Skin of body (tissue), 2 donors: ENCODE measurements around the gene PFKP. TPM values are rescaled to one million over a fixed set of nuclear protein-coding genes. Genes with fewer than 3 reads are reported as not detected.
"Not testable (repeated sequence)": the region's sequence is repeated elsewhere in the genome, so short reads cannot be mapped to it uniquely, and the experiment has no call there.

ENCODE experiments used
- DNase-seq: peaks from one replicate; lab custom pipeline; 2025; lab: John Stamatoyannopoulos, UW
- total RNA-seq: library from RNA; depleted of rRNA; stranded (reverse); fragments of >200 nt; gene quantifications from one replicate; pipeline ENCODE4 v1.2.3, GENCODE V29; 2014

PFKP gene
- total RNA-seq, 1 donor from 2014 or later, result 14.1 TPM

GRCh38 chr10:3098689-3099088, 31.3 kb downstream of the PFKP start:
- DNase-seq, result no peak

GRCh38 chr10:3099291-3100092, 32.1 kb downstream of the PFKP start:
- DNase-seq, result no peak

- no peak for DNase-seq
These were observed 32.9 kb downstream of the PFKP start for GRCh38 chr10:3100093-3100792.

GRCh38 chr10:3100856-3101640, 33.7 kb downstream of the PFKP start:
- no peak for DNase-seq

- no peak for DNase-seq
These were observed 35.5 kb downstream of the PFKP start for GRCh38 chr10:3102720-3103427.

GRCh38 chr10:3103646-3104045, 36.3 kb downstream of the PFKP start:
- no peak for DNase-seq

- DNase-seq, result no peak
These were observed 37.0 kb downstream of the PFKP start for GRCh38 chr10:3104251-3104918.

- DNase-seq, result no peak
These were observed 37.8 kb downstream of the PFKP start for GRCh38 chr10:3105166-3105565.

GRCh38 chr10:3105905-3106304, 38.6 kb downstream of the PFKP start:
- DNase-seq, result no peak

- DNase-seq, result not testable (repeated sequence)
These were observed 39.0 kb downstream of the PFKP start for GRCh38 chr10:3106328-3106727.

GRCh38 chr10:3106928-3107425, 39.6 kb downstream of the PFKP start:
- DNase-seq, result no peak

GRCh38 chr10:3107426-3107961, 40.1 kb downstream of the PFKP start:
- no peak for DNase-seq

GRCh38 chr10:3108033-3108432, 40.7 kb downstream of the PFKP start:
- no peak for DNase-seq

- no peak for DNase-seq
These were observed 41.3 kb downstream of the PFKP start for GRCh38 chr10:3108575-3109105.

- no peak for DNase-seq
These were observed 41.8 kb downstream of the PFKP start for GRCh38 chr10:3109196-3109595.

- DNase-seq, result no peak
These were observed 42.3 kb downstream of the PFKP start for GRCh38 chr10:3109633-3110032.

GRCh38 chr10:3110782-3111620, 43.7 kb downstream of the PFKP start:
- DNase-seq, result no peak

- no peak for DNase-seq
These were observed 44.3 kb downstream of the PFKP start for GRCh38 chr10:3111621-3112163.

GRCh38 chr10:3113343-3113720, 46.0 kb downstream of the PFKP start:
- DNase-seq, result no peak
